ENCODE data around the gene SYT7. TPM values are rescaled to one million over a fixed set of nuclear protein-coding genes. Genes with fewer than 3 reads are reported as not detected.

Gene SYT7
- total and polyA plus RNA-seq, 2 donors (not counting 1 experiment from before 2014, with no cell fraction given) = not detected

DNA sequence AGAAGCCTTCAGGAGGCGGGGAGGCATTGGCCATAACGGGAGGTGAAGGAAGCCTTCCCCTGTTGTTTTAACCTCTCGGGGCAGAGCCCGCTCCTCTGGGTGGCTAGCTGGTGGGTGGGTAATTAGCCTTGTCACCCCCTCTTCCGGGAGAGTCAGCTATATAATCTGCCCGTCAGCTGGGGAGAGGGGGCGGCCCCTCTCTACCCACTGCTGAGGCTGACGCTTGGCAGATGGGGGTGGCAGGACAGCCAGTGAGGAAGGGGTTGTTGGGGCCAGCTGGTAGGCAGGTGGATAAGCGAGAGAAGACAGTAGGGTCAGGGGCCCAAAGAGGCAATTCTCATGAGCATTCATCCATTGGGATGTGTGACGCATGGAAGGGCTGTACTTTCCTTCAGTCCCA is 33.0 kb upstream of the SYT7 start:
- TF ChIP-seq, protein P1, sequence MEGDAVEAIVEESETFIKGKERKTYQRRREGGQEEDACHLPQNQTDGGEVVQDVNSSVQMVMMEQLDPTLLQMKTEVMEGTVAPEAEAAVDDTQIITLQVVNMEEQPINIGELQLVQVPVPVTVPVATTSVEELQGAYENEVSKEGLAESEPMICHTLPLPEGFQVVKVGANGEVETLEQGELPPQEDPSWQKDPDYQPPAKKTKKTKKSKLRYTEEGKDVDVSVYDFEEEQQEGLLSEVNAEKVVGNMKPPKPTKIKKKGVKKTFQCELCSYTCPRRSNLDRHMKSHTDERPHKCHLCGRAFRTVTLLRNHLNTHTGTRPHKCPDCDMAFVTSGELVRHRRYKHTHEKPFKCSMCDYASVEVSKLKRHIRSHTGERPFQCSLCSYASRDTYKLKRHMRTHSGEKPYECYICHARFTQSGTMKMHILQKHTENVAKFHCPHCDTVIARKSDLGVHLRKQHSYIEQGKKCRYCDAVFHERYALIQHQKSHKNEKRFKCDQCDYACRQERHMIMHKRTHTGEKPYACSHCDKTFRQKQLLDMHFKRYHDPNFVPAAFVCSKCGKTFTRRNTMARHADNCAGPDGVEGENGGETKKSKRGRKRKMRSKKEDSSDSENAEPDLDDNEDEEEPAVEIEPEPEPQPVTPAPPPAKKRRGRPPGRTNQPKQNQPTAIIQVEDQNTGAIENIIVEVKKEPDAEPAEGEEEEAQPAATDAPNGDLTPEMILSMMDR (IDR thresholded peaks at IDR 0.05) = no peak
- TF ChIP-seq EZH2 (IDR thresholded peaks at IDR 0.05; ENCODE audit: borderline replicate concordance, insufficient read depth, low read depth, low read length, poor library complexity, severe bottlenecking) = no peak
- ATAC-seq (ENCODE audit: low read depth) = no peak
- H3K4me3 ChIP-seq (ENCODE audit: control extremely low read depth in 1 of 5, extremely low read depth in 1 of 5, insufficient read depth in 1 of 5, low read depth in 2 of 5, low read length in 4 of 5) = no peak overlapping the region
- H3K27me3 ChIP-seq (replicated peaks in 1 of 4; ENCODE audit: control extremely low read depth in 1 of 4, control insufficient read depth in 3 of 4, insufficient read depth in 4 of 4, low read length in 3 of 4) = peaks cover 0 to 18% (median 0%) of the 10 kb centered on the region in 4 experiments
- Mint-ChIP-seq H3K4me1 (no peaks in the 10 kb centered on the region), H3K4me3 (no peak overlapping the region), H3K27ac (no peak overlapping the region), H3K27me3 (peaks cover 33% of the 10 kb centered on the region), H3K9me3 (ENCODE audit: insufficient read depth) (no peaks in the 10 kb centered on the region)
- intact Hi-C loops (cut with micrococcal nuclease) = no loop called here
- no peak overlapping the region for H3K9ac ChIP-seq (ENCODE audit: low read length)
- no peak overlapping the region for H3K27ac ChIP-seq (ENCODE audit: low read length in 2 of 2)
- H3K4me2 ChIP-seq (replicated peaks; ENCODE audit: low read depth, low read length, poor library complexity, severe bottlenecking) = no peak overlapping the region
- H2AFZ ChIP-seq (ENCODE audit: insufficient read depth, low read depth, low read length, poor library complexity, severe bottlenecking) = no peak overlapping the region
- POLR2A ChIA-PET = no interaction called here
- no peaks in the 10 kb centered on the region for H3K4me1 ChIP-seq (ENCODE audit: control insufficient read depth in 2 of 2, insufficient read depth in 2 of 2, low read length in 2 of 2)
- H3K36me3 ChIP-seq (replicated peaks in 1 of 2; ENCODE audit: control extremely low read depth in 1 of 2, control insufficient read depth in 1 of 2, extremely low read depth in 1 of 2, insufficient read depth in 2 of 2, low read length in 1 of 2) = no peaks in the 10 kb centered on the region
- H3K9me3 ChIP-seq (ENCODE audit: control extremely low read depth in 1 of 3, control insufficient read depth in 2 of 3, insufficient read depth in 1 of 3, low read length in 2 of 3) = peaks cover 0 to 1% (median 0%) of the 10 kb centered on the region in 3 donors
- CTCF ChIA-PET = no interaction called here
- 74% methylated on average over 6 of the region's 10 CpGs for WGBS (ENCODE audit: insufficient coverage)
- no peaks in the 10 kb centered on the region for H4K20me1 ChIP-seq (ENCODE audit: control insufficient read depth, insufficient read depth, low read length, poor library complexity, severe bottlenecking)
- H3K79me2 ChIP-seq (ENCODE audit: control insufficient read depth, insufficient read depth, low read length) = no peaks in the 10 kb centered on the region
- DNase-seq = no peak

DNA sequence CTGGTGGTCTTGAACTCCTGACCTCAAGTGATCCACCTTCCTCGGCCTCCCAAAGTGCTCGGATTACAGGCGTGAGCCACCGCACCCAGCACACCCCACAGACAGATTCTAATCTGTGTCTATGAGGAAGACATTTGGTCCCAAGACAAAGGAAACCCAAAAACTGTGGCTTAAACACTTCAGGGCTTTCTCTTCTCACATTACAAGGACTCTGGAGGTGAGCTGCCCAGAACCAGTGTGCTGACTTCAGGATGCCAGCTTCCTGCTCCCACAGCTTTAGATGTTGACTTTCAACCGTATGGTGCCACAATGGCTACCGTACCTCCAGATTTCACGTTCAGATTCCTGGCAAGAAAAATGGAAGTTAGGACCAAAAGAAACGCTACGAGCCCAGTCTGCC is 32.2 kb upstream of the SYT7 start:
- Histone ChIP-seq H3K4me2 (replicated peaks; ENCODE audit: low read depth, low read length, poor library complexity, severe bottlenecking) (no peak overlapping the region), H3K27me3 (replicated peaks in 1 of 4; ENCODE audit: control extremely low read depth in 1 of 4, control insufficient read depth in 3 of 4, insufficient read depth in 4 of 4, low read length in 3 of 4) (peaks cover 0 to 15% (median 0%) of the 10 kb centered on the region in 4 experiments), H3K36me3 (replicated peaks in 1 of 2; ENCODE audit: control extremely low read depth in 1 of 2, control insufficient read depth in 1 of 2, extremely low read depth in 1 of 2, insufficient read depth in 2 of 2, low read length in 1 of 2) (no peaks in the 10 kb centered on the region), H3K27ac (ENCODE audit: low read length in 2 of 2) (no peak overlapping the region), H3K9ac (ENCODE audit: low read length) (no peak overlapping the region), H3K4me3 (ENCODE audit: control extremely low read depth in 1 of 5, extremely low read depth in 1 of 5, insufficient read depth in 1 of 5, low read depth in 2 of 5, low read length in 4 of 5) (no peak overlapping the region), H4K20me1 (ENCODE audit: control insufficient read depth, insufficient read depth, low read length, poor library complexity, severe bottlenecking) (no peaks in the 10 kb centered on the region), H3K79me2 (ENCODE audit: control insufficient read depth, insufficient read depth, low read length) (no peaks in the 10 kb centered on the region), H3K4me1 (ENCODE audit: control insufficient read depth in 2 of 2, insufficient read depth in 2 of 2, low read length in 2 of 2) (no peaks in the 10 kb centered on the region), H3K9me3 (ENCODE audit: control extremely low read depth in 1 of 3, control insufficient read depth in 2 of 3, insufficient read depth in 1 of 3, low read length in 2 of 3) (peaks cover 0 to 1% (median 0%) of the 10 kb centered on the region in 3 donors), H2AFZ (ENCODE audit: insufficient read depth, low read depth, low read length, poor library complexity, severe bottlenecking) (no peak overlapping the region)
- Mint-ChIP-seq H3K4me1 (no peaks in the 10 kb centered on the region), H3K27ac (no peak overlapping the region), H3K27me3 (peaks cover 29% of the 10 kb centered on the region), H3K4me3 (no peak overlapping the region), H3K9me3 (ENCODE audit: insufficient read depth) (no peaks in the 10 kb centered on the region)
- CTCF ChIA-PET = no interaction called here
- DNase-seq (no peak), ATAC-seq (ENCODE audit: low read depth) (no peak)
- intact Hi-C loops (cut with micrococcal nuclease) = no loop called here
- POLR2A ChIA-PET = no interaction called here
- WGBS (ENCODE audit: insufficient coverage) = 82% methylated on average over 5 of the region's 9 CpGs
- TF ChIP-seq, protein P1 (IDR thresholded peaks at IDR 0.05) = no peak
- TF ChIP-seq EZH2 (IDR thresholded peaks at IDR 0.05; ENCODE audit: borderline replicate concordance, insufficient read depth, low read depth, low read length, poor library complexity, severe bottlenecking) = no peak
